GM12891 (cell line): ENCODE measurements around the gene OR51T1.

Experiments used
- DNase-seq: peaks from one replicate; pipeline ENCODE4 v3.0.0; 2011; ENCODE audit warnings: low spot score; ENCODE audit not compliant: insufficient read length
- FAIRE-seq: peaks from 2 replicates; lab custom pipeline; 2011; peaks lifted over from hg19 to GRCh38; lab: Jason Lieb, UNC
- PAX5 ChIP-seq: IDR thresholded peaks from 2 replicates; pipeline ENCODE4 v1.6.1; 2011; ENCODE audit warnings: low read length, moderate library complexity, mild to moderate bottlenecking; ENCODE audit not compliant: insufficient read depth, severe bottlenecking
- POLR2A ChIP-seq: IDR thresholded peaks from 2 replicates; pipeline ENCODE4 v1.6.1; 2011; ENCODE audit warnings: low read depth, low read length, control low read depth
- POLR2AphosphoS5 ChIP-seq: IDR thresholded peaks from 2 replicates; pipeline ENCODE4 v1.6.1; 2011; ENCODE audit warnings: low read depth, low read length, control low read depth
- POU2F2 ChIP-seq: IDR thresholded peaks from 2 replicates; pipeline ENCODE4 v1.6.1; 2011; ENCODE audit warnings: low read depth, mild to moderate bottlenecking, control low read depth, low read length, moderate library complexity
- SPI1 ChIP-seq: IDR thresholded peaks from 2 replicates; pipeline ENCODE4 v1.6.1; 2011; ENCODE audit warnings: low read depth, low read length, control low read depth
- TAF1 ChIP-seq: IDR thresholded peaks from 2 replicates; pipeline ENCODE4 v1.6.1; 2011; ENCODE audit warnings: low read depth, low read length, control low read depth

Gene OR51T1

GRCh38 chr11:4922304-4922703 lies 40.6 kb downstream of the OR51T1 start:
- no peak for TF ChIP-seq POU2F2
- TF ChIP-seq PAX5 = no peak
- no peak for TF ChIP-seq POLR2AphosphoS5
- no peak for TF ChIP-seq POLR2A
- TF ChIP-seq SPI1 = no peak
- no peak for TF ChIP-seq TAF1
- DNase-seq = no peak
- no peak for FAIRE-seq

GRCh38 chr11:4924239-4924638 lies 42.5 kb downstream of the OR51T1 start, which contains the start of gene OR51G1:
Gene OR51G1 (minus strand): TSS chr11:4924339. CDS start chr11:4924339, 0 bp downstream.
- FAIRE-seq (no peak), DNase-seq (no peak)
- no peak for TF ChIP-seq POLR2A
- no peak for TF ChIP-seq TAF1
- no peak for TF ChIP-seq SPI1
- no peak for TF ChIP-seq POU2F2
- no peak for TF ChIP-seq PAX5
- TF ChIP-seq POLR2AphosphoS5 = no peak

GRCh38 chr11:4926608-4927007 lies 44.9 kb downstream of the OR51T1 start:
- DNase-seq (no peak), FAIRE-seq (no peak)
- no peak for TF ChIP-seq PAX5
- no peak for TF ChIP-seq POLR2AphosphoS5
